OCI-LY1 (cell line): ENCODE measurements around the gene ACVR1C.

Experiments used
- H2AFZ ChIP-seq: fragments of 200-600 bp; sonication (generic), shearing (Covaris generic); 2 replicates; pipeline ENCODE4 v1.6.0; 2014; ENCODE audit warnings: antibody characterized with exemption, mild to moderate bottlenecking, low read length
- H3F3A ChIP-seq: fragments of 200-600 bp; sonication (generic), shearing (Covaris generic); 2 replicates; pipeline ENCODE4 v1.6.0; 2014; ENCODE audit warnings: mild to moderate bottlenecking, antibody characterized with exemption, low read length, moderate library complexity; ENCODE audit not compliant: insufficient read depth
- H3K27ac ChIP-seq: fragments of 200-600 bp; sonication (generic); 2 replicates; pipeline ENCODE4 v1.5.1; 2014; ENCODE audit warnings: low read length, mixed run types, mild to moderate bottlenecking, low read depth; ENCODE audit not compliant: poor library complexity, severe bottlenecking
- H3K27me3 ChIP-seq: fragments of 200-600 bp; sonication (generic); 2 replicates; pipeline ENCODE4 v1.6.0; 2014; ENCODE audit warnings: antibody characterized with exemption, mild to moderate bottlenecking, low read length, moderate library complexity; ENCODE audit not compliant: insufficient read depth
- H3K36me3 ChIP-seq: fragments of 200-600 bp; sonication (generic); 2 replicates; pipeline ENCODE4 v1.6.1; 2014; ENCODE audit warnings: mild to moderate bottlenecking, antibody characterized with exemption, low read length, moderate library complexity, mixed read lengths; ENCODE audit not compliant: insufficient read depth
- H3K4me1 ChIP-seq: fragments of 200-600 bp; sonication (generic); 2 replicates; pipeline ENCODE4 v1.5.1; 2014; ENCODE audit warnings: mild to moderate bottlenecking, low read length, moderate library complexity; ENCODE audit not compliant: insufficient read depth, severe bottlenecking
- H3K4me2 ChIP-seq: fragments of 200-600 bp; sonication (generic), shearing (Covaris generic); 2 replicates; pipeline ENCODE4 v1.6.1; 2014; ENCODE audit warnings: low read length
- H3K4me3 ChIP-seq: fragments of 200-600 bp; sonication (generic); 2 replicates; pipeline ENCODE4 v1.5.1; 2014; ENCODE audit warnings: low read length, low read depth, mild to moderate bottlenecking, mixed read lengths; ENCODE audit not compliant: poor library complexity, severe bottlenecking
- H3K79me2 ChIP-seq: fragments of 200-600 bp; shearing (Covaris generic); 2 replicates; pipeline ENCODE4 v1.6.1; 2016; ENCODE audit warnings: mixed run types, low read length, mixed read lengths; ENCODE audit not compliant: insufficient read depth
- H3K9ac ChIP-seq: fragments of 200-600 bp; sonication (generic), shearing (Covaris generic); 2 replicates; pipeline ENCODE4 v1.6.1; 2014; ENCODE audit warnings: mild to moderate bottlenecking, low read length, mixed read lengths
- H3K9me2 ChIP-seq: fragments of 200-600 bp; sonication (generic), shearing (Covaris generic); 2 replicates; pipeline ENCODE4 v1.6.1; 2014; ENCODE audit warnings: low read depth, mild to moderate bottlenecking, low read length, mixed read lengths
- H3K9me3 ChIP-seq: fragments of 200-600 bp; shearing (Covaris generic); 2 replicates; pipeline ENCODE4 v1.6.1; 2014; ENCODE audit warnings: low read length, mixed read lengths
- H4K20me1 ChIP-seq: fragments of 200-600 bp; sonication (generic), shearing (Covaris generic); 2 replicates; pipeline ENCODE4 v1.6.0; 2016; ENCODE audit warnings: mild to moderate bottlenecking, low read length; ENCODE audit not compliant: insufficient read depth
- EZH2 ChIP-seq: fragments of 200-600 bp; sonication (generic), shearing (Covaris generic); IDR thresholded peaks from 2 replicates; pipeline ENCODE4 v1.8.0; 2017; ENCODE audit warnings: borderline replicate concordance, mixed run types, mild to moderate bottlenecking, antibody characterized with exemption, low read length, moderate library complexity, mixed read lengths
- TF ChIP-seq, protein P1 (sequence below): fragments of 200-600 bp; sonication (generic), shearing (Covaris generic); IDR thresholded peaks from 2 replicates; pipeline ENCODE4 v1.5.1; 2017; ENCODE audit warnings: mild to moderate bottlenecking, antibody characterized with exemption, low read length, moderate library complexity, mixed read lengths

The ACVR1C gene

DNA sequence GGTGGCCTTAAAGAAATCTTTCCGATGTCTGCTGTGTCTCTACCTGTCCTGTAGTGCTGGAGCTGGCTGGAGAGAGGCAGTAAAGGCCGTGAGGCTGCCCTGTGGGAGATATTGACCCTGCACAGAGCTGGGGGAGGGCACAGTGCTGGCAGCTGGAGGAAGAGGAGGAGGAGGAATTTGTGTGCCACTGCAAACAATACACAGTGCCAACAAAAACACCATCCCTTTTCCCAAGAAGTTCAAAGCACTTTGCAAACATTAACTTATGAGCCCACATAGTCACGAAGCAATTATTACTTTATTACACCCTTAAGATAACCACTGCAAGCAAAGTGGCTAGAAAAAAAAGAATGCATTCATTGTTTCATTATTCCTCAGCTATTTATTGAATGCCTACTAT is 139.8 kb downstream of the ACVR1C start:
- no peak overlapping the region for H3K4me2 ChIP-seq
- no peaks in the 10 kb centered on the region for H3K27me3 ChIP-seq
- H4K20me1 ChIP-seq, result no peaks in the 10 kb centered on the region
- no peaks in the 10 kb centered on the region for H3K36me3 ChIP-seq
- no peaks in the 10 kb centered on the region for H3K9me2 ChIP-seq
- H3K4me1 ChIP-seq, result peaks cover 47% of the 10 kb centered on the region
- no peak overlapping the region for H3K27ac ChIP-seq
- no peak overlapping the region for H3K9ac ChIP-seq
- no peak overlapping the region for H2AFZ ChIP-seq
- no peaks in the 10 kb centered on the region for H3F3A ChIP-seq
- no peaks in the 10 kb centered on the region for H3K9me3 ChIP-seq
- H3K79me2 ChIP-seq, result no peaks in the 10 kb centered on the region
- TF ChIP-seq EZH2, result no peak
- TF ChIP-seq, protein P1, sequence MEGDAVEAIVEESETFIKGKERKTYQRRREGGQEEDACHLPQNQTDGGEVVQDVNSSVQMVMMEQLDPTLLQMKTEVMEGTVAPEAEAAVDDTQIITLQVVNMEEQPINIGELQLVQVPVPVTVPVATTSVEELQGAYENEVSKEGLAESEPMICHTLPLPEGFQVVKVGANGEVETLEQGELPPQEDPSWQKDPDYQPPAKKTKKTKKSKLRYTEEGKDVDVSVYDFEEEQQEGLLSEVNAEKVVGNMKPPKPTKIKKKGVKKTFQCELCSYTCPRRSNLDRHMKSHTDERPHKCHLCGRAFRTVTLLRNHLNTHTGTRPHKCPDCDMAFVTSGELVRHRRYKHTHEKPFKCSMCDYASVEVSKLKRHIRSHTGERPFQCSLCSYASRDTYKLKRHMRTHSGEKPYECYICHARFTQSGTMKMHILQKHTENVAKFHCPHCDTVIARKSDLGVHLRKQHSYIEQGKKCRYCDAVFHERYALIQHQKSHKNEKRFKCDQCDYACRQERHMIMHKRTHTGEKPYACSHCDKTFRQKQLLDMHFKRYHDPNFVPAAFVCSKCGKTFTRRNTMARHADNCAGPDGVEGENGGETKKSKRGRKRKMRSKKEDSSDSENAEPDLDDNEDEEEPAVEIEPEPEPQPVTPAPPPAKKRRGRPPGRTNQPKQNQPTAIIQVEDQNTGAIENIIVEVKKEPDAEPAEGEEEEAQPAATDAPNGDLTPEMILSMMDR, result no peak
- H3K4me3 ChIP-seq, result no peak overlapping the region

DNA sequence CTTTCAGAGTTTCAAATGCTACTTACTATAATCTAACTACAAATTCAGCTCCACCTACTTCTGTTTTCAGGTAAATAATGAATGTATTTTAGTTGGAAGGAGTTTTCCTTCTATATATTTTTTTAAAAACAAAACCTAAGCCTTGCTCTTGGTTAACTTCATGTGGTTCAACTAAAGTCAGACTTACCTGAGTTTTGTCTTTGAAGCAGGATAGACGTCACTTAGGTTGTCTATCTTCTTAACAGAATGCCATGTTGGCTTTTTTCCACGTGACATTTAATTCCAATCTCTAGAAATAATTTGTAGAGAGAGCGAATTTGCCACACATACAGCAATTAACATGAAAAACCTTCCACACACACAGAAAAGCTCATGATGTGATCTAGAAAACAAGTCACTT is 140.9 kb downstream of the ACVR1C start:
- no peaks in the 10 kb centered on the region for H3K27me3 ChIP-seq
- no peaks in the 10 kb centered on the region for H3K36me3 ChIP-seq
- H3K9me2 ChIP-seq, result no peaks in the 10 kb centered on the region
- H3K4me2 ChIP-seq, result no peak overlapping the region
- peak overlapping the region; percentile 63; the same call in 1 of the 2 replicates for H2AFZ ChIP-seq
- H3K4me1 ChIP-seq, result peaks cover 47% of the 10 kb centered on the region
- TF ChIP-seq EZH2, result no peak
- TF ChIP-seq, protein P1, result no peak
- H3K9me3 ChIP-seq, result no peaks in the 10 kb centered on the region
- no peaks in the 10 kb centered on the region for H4K20me1 ChIP-seq
- no peak overlapping the region for H3K4me3 ChIP-seq
- no peaks in the 10 kb centered on the region for H3K79me2 ChIP-seq
- no peaks in the 10 kb centered on the region for H3F3A ChIP-seq
- no peak overlapping the region for H3K27ac ChIP-seq
- no peak overlapping the region for H3K9ac ChIP-seq

DNA sequence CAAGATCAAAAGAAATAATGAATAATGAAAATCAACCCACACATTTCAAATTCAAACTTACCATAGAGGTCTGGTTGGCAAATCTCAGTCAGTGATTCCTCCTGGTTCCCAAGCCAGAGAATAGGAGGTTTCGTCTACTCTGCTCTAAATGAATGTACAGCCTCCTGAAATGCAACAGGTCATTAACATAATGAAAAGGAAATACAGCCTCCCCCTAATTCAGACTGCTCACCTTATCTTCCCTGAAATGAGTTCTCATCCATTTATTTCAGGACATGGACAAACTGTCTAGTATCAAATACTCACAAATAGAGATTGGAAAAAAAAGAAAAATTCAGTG is 141.4 kb downstream of the ACVR1C start:
- Histone ChIP-seq H3K4me3 (no peak overlapping the region), H3K79me2 (no peaks in the 10 kb centered on the region), H3F3A (no peaks in the 10 kb centered on the region), H3K27ac (no peak overlapping the region), H3K36me3 (no peaks in the 10 kb centered on the region), H2AFZ (no peak overlapping the region), H3K9me2 (no peaks in the 10 kb centered on the region), H4K20me1 (no peaks in the 10 kb centered on the region), H3K4me2 (no peak overlapping the region), H3K9ac (no peak overlapping the region), H3K9me3 (no peaks in the 10 kb centered on the region), H3K4me1 (peaks cover 45% of the 10 kb centered on the region), H3K27me3 (no peaks in the 10 kb centered on the region)
- TF ChIP-seq, protein P1, result no peak
- no peak for TF ChIP-seq EZH2
